ENCODE results near the gene FTSJ1. TPM values are rescaled to one million over a fixed set of nuclear protein-coding genes. Genes with fewer than 3 reads are reported as not detected.
A peak's percentile ranks its signal among the peaks of the same experiment; 100 is the strongest.
"Not testable (repeated sequence)": the region's sequence is repeated elsewhere in the genome, so short reads cannot be mapped to it uniquely, and the experiment has no call there.

FTSJ1 gene
- total and polyA plus RNA-seq, 9 donors, result 24.0 to 34.3 (median 26.0) TPM

DNA sequence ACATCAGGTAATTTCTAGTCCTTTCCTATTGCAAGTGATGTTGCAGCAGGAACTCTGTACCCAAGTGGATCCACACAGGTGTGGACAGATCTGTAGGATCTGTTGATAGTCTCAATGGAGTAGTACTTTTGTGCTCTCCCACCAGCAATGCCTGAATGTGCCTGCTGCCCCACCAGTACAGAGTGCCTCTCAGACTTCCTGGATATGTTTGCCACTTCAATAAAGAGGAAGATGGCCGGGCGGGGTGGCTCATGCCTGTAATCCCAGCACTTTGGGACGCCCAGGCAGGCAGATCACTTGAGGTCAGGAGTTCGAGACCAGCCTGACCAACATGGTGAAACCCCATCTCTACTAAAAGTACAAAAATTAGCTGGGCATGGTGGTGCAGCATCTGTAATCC, 43.5 kb downstream of the FTSJ1 start:
- not testable (repeated sequence) for DNase-seq; H3K9me3 ChIP-seq (replicated peaks; ENCODE audit: control insufficient read depth, low read depth, low read length); H3K4me1 ChIP-seq (ENCODE audit: control insufficient read depth, insufficient read depth, low read length); H3K4me3 ChIP-seq (ENCODE audit: low read length); H3K36me3 ChIP-seq (ENCODE audit: control insufficient read depth, insufficient read depth, low read length); H3K27ac ChIP-seq (ENCODE audit: low read length); H3K27me3 ChIP-seq (ENCODE audit: control insufficient read depth, insufficient read depth, low read length)
- 80% methylated on average over 3 of the region's 4 CpGs for WGBS (ENCODE audit: insufficient coverage)

GRCh38 chrX:48520455-48520854, 44.5 kb downstream of the FTSJ1 start:
- H3K4me1 ChIP-seq (ENCODE audit: control insufficient read depth, insufficient read depth, low read length), result peaks cover 2% of the 10 kb centered on the region
- WGBS (ENCODE audit: insufficient coverage), result no CpG with 5 or more reads among the region's 2 CpGs
- H3K4me3 ChIP-seq (ENCODE audit: low read length), result no peak overlapping the region
- H3K9me3 ChIP-seq (replicated peaks; ENCODE audit: control insufficient read depth, low read depth, low read length), result peaks cover 2% of the 10 kb centered on the region
- H3K36me3 ChIP-seq (ENCODE audit: control insufficient read depth, insufficient read depth, low read length), result no peaks in the 10 kb centered on the region
- H3K27me3 ChIP-seq (ENCODE audit: control insufficient read depth, insufficient read depth, low read length), result no peaks in the 10 kb centered on the region
- no peak overlapping the region for H3K27ac ChIP-seq (ENCODE audit: low read length)
- DNase-seq, result no peak

- Histone ChIP-seq H3K4me3 (ENCODE audit: low read length) (peak overlapping the region; percentile 57), H3K27me3 (ENCODE audit: control insufficient read depth, insufficient read depth, low read length) (no peaks in the 10 kb centered on the region), H3K4me1 (ENCODE audit: control insufficient read depth, insufficient read depth, low read length) (peaks cover 2% of the 10 kb centered on the region), H3K36me3 (ENCODE audit: control insufficient read depth, insufficient read depth, low read length) (no peaks in the 10 kb centered on the region), H3K27ac (ENCODE audit: low read length) (no peak overlapping the region), H3K9me3 (replicated peaks; ENCODE audit: control insufficient read depth, low read depth, low read length) (peaks cover 2% of the 10 kb centered on the region)
- 43% methylated on average over 2 of the region's 2 CpGs for WGBS (ENCODE audit: insufficient coverage)
- DNase-seq, result no peak
Observed at GRCh38 chrX:48520976-48521352, 45.0 kb downstream of the FTSJ1 start.

DNA sequence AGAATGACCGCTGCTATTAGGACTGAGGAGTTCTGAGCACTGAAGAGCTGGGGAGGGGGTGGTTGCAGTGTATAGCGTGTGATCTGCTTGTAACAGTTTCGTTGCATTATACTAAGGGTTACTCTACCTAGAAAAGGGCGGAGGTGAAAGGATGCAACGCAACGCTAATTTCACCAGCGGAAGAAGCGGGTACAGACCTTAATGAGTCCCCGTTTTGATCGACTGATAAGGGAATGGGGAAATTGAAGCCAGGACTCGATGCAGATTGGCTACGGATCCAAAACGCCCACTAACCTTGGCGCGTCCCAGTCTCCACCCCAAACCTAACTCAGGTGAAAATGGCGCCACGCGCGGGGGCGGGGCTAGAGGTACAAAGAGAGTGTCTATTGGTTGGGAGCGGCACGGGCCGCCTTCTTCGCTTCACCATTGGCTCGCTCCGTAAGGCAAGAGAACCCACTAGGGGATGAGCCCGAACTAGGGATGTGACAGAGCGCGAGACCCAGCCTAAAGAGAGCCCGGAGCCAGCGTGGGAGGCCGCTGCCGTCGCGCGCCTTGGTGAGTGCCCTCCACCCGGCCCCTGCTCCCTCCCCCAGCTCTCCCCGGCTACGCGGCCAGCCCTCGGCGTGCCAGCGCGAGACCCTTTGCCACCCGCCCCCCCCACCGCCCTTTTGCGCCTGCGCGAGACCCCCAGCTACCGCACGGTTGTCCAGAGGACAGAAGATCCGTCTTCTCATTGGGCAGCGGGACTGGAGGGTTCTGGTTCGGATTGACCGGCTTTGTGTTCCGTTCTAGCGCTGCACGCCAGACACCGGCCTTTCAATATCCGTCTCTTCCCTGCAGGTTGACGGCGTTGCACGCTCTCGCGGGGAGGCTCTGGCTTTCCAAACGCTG, 45.6 kb downstream of the FTSJ1 start, which contains the start of gene EBP:
TSS of gene EBP (plus strand) at position 456 of the 891 bp plus-strand sequence. CDS start 1,964 bp downstream, outside the sequence.
- peaks cover 2% of the 10 kb centered on the region for H3K4me1 ChIP-seq (ENCODE audit: control insufficient read depth, insufficient read depth, low read length)
- H3K27me3 ChIP-seq (ENCODE audit: control insufficient read depth, insufficient read depth, low read length), result no peaks in the 10 kb centered on the region
- H3K4me3 ChIP-seq (ENCODE audit: low read length), result peak within 1 kb of the TSS; percentile 57
- H3K36me3 ChIP-seq (ENCODE audit: control insufficient read depth, insufficient read depth, low read length), result no peaks in the 10 kb centered on the region
- H3K27ac ChIP-seq (ENCODE audit: low read length), result peak within 1 kb of the TSS; percentile 55
- H3K9me3 ChIP-seq (replicated peaks; ENCODE audit: control insufficient read depth, low read depth, low read length), result peaks cover 2% of the 10 kb centered on the region
- WGBS (ENCODE audit: insufficient coverage), result 41% methylated on average over 60 of the region's 66 CpGs
- DNase-seq, result peak; percentile 93

GRCh38 chrX:48522291-48522690, 46.3 kb downstream of the FTSJ1 start:
- WGBS (ENCODE audit: insufficient coverage), result 54% methylated on average over 7 of the region's 10 CpGs
- Histone ChIP-seq H3K4me1 (ENCODE audit: control insufficient read depth, insufficient read depth, low read length) (peaks cover 2% of the 10 kb centered on the region), H3K27ac (ENCODE audit: low read length) (peak overlapping the region; percentile 13), H3K36me3 (ENCODE audit: control insufficient read depth, insufficient read depth, low read length) (no peaks in the 10 kb centered on the region), H3K9me3 (replicated peaks; ENCODE audit: control insufficient read depth, low read depth, low read length) (peaks cover 2% of the 10 kb centered on the region), H3K4me3 (ENCODE audit: low read length) (peak overlapping the region; percentile 57), H3K27me3 (ENCODE audit: control insufficient read depth, insufficient read depth, low read length) (no peaks in the 10 kb centered on the region)
- DNase-seq, result no peak

DNA sequence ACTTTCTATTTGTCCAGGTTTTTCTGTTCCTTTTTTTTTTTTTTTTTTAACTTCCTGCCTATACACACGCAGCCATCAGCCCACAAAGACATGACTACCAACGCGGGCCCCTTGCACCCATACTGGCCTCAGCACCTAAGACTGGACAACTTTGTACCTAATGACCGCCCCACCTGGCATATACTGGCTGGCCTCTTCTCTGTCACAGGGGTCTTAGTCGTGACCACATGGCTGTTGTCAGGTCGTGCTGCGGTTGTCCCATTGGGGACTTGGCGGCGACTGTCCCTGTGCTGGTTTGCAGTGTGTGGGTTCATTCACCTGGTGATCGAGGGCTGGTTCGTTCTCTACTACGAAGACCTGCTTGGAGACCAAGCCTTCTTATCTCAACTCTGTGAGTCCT, 47.7 kb downstream of the FTSJ1 start:
- Histone ChIP-seq H3K27ac (ENCODE audit: low read length) (no peak overlapping the region), H3K4me3 (ENCODE audit: low read length) (no peak overlapping the region), H3K36me3 (ENCODE audit: control insufficient read depth, insufficient read depth, low read length) (peaks cover 4% of the 10 kb centered on the region), H3K4me1 (ENCODE audit: control insufficient read depth, insufficient read depth, low read length) (peaks cover 2% of the 10 kb centered on the region), H3K27me3 (ENCODE audit: control insufficient read depth, insufficient read depth, low read length) (no peaks in the 10 kb centered on the region), H3K9me3 (replicated peaks; ENCODE audit: control insufficient read depth, low read depth, low read length) (peaks cover 2% of the 10 kb centered on the region)
- no peak for DNase-seq
- 100% methylated on average over 3 of the region's 12 CpGs for WGBS (ENCODE audit: insufficient coverage)

GRCh38 chrX:48525853-48526252, 49.9 kb downstream of the FTSJ1 start:
- H3K9me3 ChIP-seq (replicated peaks; ENCODE audit: control insufficient read depth, low read depth, low read length); H3K27me3 ChIP-seq (ENCODE audit: control insufficient read depth, insufficient read depth, low read length); H3K4me1 ChIP-seq (ENCODE audit: control insufficient read depth, insufficient read depth, low read length); H3K4me3 ChIP-seq (ENCODE audit: low read length); H3K36me3 ChIP-seq (ENCODE audit: control insufficient read depth, insufficient read depth, low read length); DNase-seq; H3K27ac ChIP-seq (ENCODE audit: low read length): not testable (repeated sequence)
- 77% methylated on average over 3 of the region's 8 CpGs for WGBS (ENCODE audit: insufficient coverage)

- no CpG with 5 or more reads among the region's 3 CpGs for WGBS (ENCODE audit: insufficient coverage)
- Histone ChIP-seq H3K4me3 (ENCODE audit: low read length) (no peak overlapping the region), H3K36me3 (ENCODE audit: control insufficient read depth, insufficient read depth, low read length) (peaks cover 4% of the 10 kb centered on the region), H3K27ac (ENCODE audit: low read length) (no peak overlapping the region), H3K9me3 (replicated peaks; ENCODE audit: control insufficient read depth, low read depth, low read length) (no peaks in the 10 kb centered on the region), H3K27me3 (ENCODE audit: control insufficient read depth, insufficient read depth, low read length) (no peaks in the 10 kb centered on the region), H3K4me1 (ENCODE audit: control insufficient read depth, insufficient read depth, low read length) (no peaks in the 10 kb centered on the region)
- DNase-seq, result no peak
Observed at GRCh38 chrX:48530736-48531135, 54.7 kb downstream of the FTSJ1 start.

- Histone ChIP-seq H3K27me3 (ENCODE audit: control insufficient read depth, insufficient read depth, low read length) (no peaks in the 10 kb centered on the region), H3K36me3 (ENCODE audit: control insufficient read depth, insufficient read depth, low read length) (peaks cover 4% of the 10 kb centered on the region), H3K9me3 (replicated peaks; ENCODE audit: control insufficient read depth, low read depth, low read length) (peaks cover under 1% of the 10 kb centered on the region), H3K4me3 (ENCODE audit: low read length) (no peak overlapping the region), H3K4me1 (ENCODE audit: control insufficient read depth, insufficient read depth, low read length) (no peaks in the 10 kb centered on the region), H3K27ac (ENCODE audit: low read length) (no peak overlapping the region)
- 63% methylated on average over 4 of the region's 5 CpGs for WGBS (ENCODE audit: insufficient coverage)
- no peak for DNase-seq
Observed at GRCh38 chrX:48531358-48531959, 55.5 kb downstream of the FTSJ1 start.

GRCh38 chrX:48532161-48532560, 56.2 kb downstream of the FTSJ1 start:
- H3K27me3 ChIP-seq (ENCODE audit: control insufficient read depth, insufficient read depth, low read length), result no peaks in the 10 kb centered on the region
- H3K4me3 ChIP-seq (ENCODE audit: low read length), result no peak overlapping the region
- DNase-seq, result no peak
- no CpG with 5 or more reads among the region's 1 CpG for whole genome bisulfite sequencing (ENCODE audit: insufficient coverage)
- peaks cover 2% of the 10 kb centered on the region for H3K9me3 ChIP-seq (replicated peaks; ENCODE audit: control insufficient read depth, low read depth, low read length)
- no peak overlapping the region for H3K27ac ChIP-seq (ENCODE audit: low read length)
- peaks cover 4% of the 10 kb centered on the region for H3K36me3 ChIP-seq (ENCODE audit: control insufficient read depth, insufficient read depth, low read length)
- H3K4me1 ChIP-seq (ENCODE audit: control insufficient read depth, insufficient read depth, low read length), result no peaks in the 10 kb centered on the region

All from muscle of leg (tissue), 11 donors.